DMS114 treated with DMSO at 0.1 percent for 48 hours (cell line): Measurements from ENCODE around the gene NVL.
"Not testable (repeated sequence)": the region's sequence is repeated elsewhere in the genome, so short reads cannot be mapped to it uniquely, and the experiment has no call there.

Source experiments
- DNase-seq: peaks from one replicate; lab custom pipeline; 2025; ENCODE audit not compliant: unreplicated experiment; lab: John Stamatoyannopoulos, UW

The NVL gene

GRCh38 chr1:224237119-224237881 is 92.7 kb downstream of the NVL start:
- DNase-seq: no peak

- no peak for DNase-seq
Observed at GRCh38 chr1:224235813-224236493, 94.0 kb downstream of the NVL start.

- DNase-seq: no peak
Observed at GRCh38 chr1:224234017-224234416, 96.0 kb downstream of the NVL start.

GRCh38 chr1:224226849-224227502 is 103.0 kb downstream of the NVL start:
- DNase-seq: no peak

GRCh38 chr1:224223819-224224714 is 105.9 kb downstream of the NVL start:
- no peak for DNase-seq

GRCh38 chr1:224219612-224220059 is 110.3 kb downstream of the NVL start:
- no peak for DNase-seq

GRCh38 chr1:224219011-224219611 is 110.9 kb downstream of the NVL start:
- DNase-seq: no peak

- DNase-seq: no peak
Observed at GRCh38 chr1:224217655-224218623, 112.0 kb downstream of the NVL start.

- DNase-seq: no peak
Observed at GRCh38 chr1:224216382-224216781, 113.6 kb downstream of the NVL start.

- DNase-seq: no peak
Observed at GRCh38 chr1:224213438-224214119, 116.4 kb downstream of the NVL start.

GRCh38 chr1:224212618-224213061 is 117.3 kb downstream of the NVL start:
- no peak for DNase-seq

GRCh38 chr1:224211206-224211962 is 118.6 kb downstream of the NVL start:
- no peak for DNase-seq

- not testable (repeated sequence) for DNase-seq
Observed at GRCh38 chr1:224205931-224206538, 123.9 kb downstream of the NVL start.

GRCh38 chr1:224205438-224205840 is 124.5 kb downstream of the NVL start:
- DNase-seq: no peak

- no peak for DNase-seq
Observed at GRCh38 chr1:224203243-224204016, 126.5 kb downstream of the NVL start.

- DNase-seq: no peak
Observed at GRCh38 chr1:224201853-224202252, 128.1 kb downstream of the NVL start.

- no peak for DNase-seq
Observed at GRCh38 chr1:224201383-224201782, 128.6 kb downstream of the NVL start.
